HG03442 (cell line): ENCODE measurements around the gene ETV6.
A peak's percentile ranks its signal among the peaks of the same experiment; 100 is the strongest.

Experiments used
- ATAC-seq: cut with Tn5 transposase; IDR thresholded peaks from one replicate; pipeline ENCODE4 v1.9.1; 2021; ENCODE audit warnings: mild to moderate bottlenecking, moderate library complexity; ENCODE audit not compliant: unreplicated experiment

The ETV6 gene

GRCh38 chr12:11642785-11643184 lies 6.7 kb upstream of the ETV6 start:
- ATAC-seq, result no peak

- ATAC-seq, result no peak
Measured at GRCh38 chr12:11645391-11645790, 4.1 kb upstream of the ETV6 start.

DNA sequence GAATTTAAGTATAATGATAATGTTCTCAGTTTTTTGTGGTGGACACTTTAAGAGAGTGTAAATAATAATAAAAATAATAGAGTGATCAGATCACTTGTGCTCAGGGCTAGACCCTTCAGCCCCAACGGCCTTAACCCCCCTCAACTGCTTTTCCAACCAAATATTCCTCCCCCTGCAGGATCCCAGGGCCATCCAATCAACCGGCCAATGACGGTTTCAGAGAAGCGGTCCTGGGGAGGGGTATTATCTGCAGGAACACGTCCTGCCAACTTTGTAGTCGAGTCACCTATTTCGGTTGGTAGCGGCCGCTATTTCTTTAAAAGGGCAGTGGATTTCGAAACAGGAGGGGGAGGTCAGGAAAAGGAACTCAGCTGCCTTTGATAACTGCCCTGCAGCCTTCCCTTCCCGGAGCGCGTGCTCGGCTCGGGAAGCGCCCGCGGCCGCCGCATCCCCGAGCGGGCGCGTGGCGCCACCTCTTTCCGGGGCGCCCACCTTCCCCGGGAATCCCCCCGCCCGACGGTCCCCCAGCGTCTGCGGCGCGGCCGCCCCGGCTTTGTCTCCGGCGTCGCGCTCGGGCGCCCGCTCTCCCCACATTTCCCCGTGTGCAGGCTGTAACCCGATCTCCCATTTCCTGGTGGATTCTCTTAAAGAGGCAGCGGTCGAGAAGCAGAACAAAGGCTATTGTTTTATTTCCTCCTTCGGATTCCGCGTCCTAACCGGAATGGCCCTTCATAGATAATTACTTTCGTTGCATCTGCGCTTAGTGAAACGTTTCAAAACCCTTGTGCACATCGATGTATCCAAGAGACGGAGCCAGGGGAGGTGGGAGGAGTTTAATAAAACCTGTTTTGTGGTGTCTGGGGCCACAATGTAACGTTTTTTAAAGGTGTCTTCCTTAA lies 711 bp upstream of the ETV6 start:
- ATAC-seq, result peak; percentile 34

DNA sequence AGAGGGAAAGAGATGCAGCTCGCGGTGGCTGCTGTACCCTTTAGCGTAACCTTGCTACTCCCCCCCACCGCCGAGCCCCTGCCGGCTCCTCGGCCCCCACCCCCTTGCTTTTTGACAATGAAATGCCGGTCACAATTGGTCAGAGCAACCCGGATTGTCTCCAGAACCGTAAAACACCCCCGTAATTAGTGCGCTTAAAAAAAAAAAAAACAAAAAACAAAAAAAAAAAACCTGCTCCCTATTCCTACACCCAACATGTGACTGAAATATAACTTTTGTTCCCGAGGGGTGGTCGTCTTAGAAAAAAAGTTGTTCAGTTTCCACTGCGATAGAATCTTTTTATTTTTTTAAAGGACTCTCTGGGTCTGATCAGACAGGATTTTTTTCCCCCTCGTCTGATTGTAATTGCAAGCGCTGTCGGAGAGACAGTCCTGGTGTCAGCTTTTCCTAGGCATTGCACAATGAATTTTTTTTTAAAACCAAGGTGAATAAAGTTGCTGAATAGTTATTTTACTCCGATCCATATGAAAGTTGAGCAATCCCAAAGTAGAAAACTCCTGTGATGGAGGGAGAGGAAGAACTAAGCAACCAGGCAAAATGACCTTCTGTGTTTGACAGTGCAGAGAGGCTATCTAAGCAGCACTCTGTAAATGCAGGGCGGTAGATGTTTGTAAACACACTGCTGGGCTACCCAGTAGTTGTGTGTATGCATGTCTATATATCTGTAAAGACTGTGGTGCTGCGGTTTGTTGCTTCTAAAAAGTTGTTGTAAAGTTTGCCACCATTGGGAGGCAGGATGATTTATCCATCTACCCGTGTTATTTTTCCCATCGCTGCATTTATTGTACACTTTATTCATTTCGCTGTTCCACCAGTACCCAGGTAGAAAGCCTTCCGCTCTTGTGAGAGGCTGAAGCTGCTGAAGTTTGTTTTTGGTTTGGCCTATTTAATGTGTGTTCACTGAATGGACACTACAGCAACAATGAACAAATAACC lies 1.1 kb downstream of the ETV6 start:
- ATAC-seq, result no peak

DNA sequence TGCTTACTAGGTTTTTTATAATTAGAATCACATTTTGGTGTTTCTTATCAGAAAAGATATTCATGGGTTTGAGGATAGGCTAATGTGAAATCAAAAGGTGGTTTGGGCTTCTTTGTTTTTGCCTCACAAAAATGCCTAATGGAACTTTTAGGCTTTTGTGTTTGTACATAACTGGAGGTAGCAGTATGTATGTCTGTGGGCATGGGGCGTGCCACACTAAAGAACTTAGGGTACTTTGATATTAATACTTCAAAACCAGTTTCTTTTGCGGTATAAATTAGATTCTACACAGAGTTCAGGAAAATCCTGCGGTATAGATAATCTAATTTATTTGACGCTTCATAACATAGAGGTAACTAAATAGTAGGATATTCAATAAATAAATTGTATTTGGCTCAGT lies 1.9 kb downstream of the ETV6 start:
- ATAC-seq, result no peak

- no peak for ATAC-seq
Measured at GRCh38 chr12:11651785-11652184, 2.3 kb downstream of the ETV6 start.

DNA sequence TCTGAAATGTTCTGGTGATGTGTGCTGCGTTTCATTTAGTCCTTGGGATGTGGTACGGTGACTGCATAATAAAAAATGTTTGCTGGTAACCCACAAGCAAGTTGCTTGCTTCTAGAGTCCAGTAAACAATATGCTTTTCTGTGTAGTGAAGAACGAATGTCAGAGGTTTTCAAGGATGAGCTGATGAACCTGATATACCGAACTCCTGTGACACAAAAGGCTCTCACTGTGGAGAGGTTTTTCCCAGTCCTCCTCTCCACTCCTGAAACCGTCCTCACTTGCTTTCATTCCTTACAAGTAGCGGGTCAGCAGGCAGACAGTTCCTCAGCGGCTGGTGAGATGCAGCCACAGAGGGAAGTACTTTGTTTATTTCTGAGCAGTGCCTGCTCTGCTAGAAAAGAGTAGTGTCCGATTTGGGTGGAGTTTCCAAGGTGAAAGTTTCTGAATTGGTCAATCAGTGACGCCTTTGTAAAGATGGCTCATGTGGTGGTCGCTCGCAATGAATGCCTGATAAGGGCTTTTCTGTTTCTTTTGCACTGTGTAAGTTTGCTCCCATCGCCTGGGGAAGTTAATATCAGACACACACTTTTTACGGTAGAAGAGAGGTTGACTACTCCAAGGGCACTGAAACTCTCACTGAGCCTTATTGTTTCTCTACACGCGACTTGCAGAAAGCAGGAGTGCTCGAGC lies 3.0 kb downstream of the ETV6 start:
- peak; percentile 28 for ATAC-seq

GRCh38 chr12:11653215-11653753 lies 3.8 kb downstream of the ETV6 start:
- ATAC-seq, result peak; percentile 23

DNA sequence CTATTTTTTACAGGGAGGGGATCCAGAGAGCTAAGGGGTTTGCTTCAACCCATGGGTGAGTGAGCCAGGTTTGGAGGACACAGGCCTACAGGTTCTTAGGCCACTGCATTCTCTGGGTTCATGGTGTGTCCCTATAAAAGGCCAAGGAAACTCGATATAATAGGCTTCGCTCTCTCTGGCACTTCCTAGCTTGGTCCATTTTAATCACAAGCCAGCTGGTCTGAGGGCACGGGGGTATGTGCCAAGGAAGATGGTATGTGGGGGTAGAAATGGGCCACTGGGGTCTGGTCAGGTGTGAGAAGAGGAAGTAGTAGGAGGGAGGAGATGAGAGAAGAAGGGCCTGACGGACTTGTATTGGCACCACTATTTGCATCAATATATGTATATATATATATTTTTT lies 4.9 kb downstream of the ETV6 start:
- no peak for ATAC-seq

- no peak for ATAC-seq
Measured at GRCh38 chr12:11654802-11655201, 5.3 kb downstream of the ETV6 start.

- ATAC-seq, result no peak
Measured at GRCh38 chr12:11655842-11656241, 6.4 kb downstream of the ETV6 start.

DNA sequence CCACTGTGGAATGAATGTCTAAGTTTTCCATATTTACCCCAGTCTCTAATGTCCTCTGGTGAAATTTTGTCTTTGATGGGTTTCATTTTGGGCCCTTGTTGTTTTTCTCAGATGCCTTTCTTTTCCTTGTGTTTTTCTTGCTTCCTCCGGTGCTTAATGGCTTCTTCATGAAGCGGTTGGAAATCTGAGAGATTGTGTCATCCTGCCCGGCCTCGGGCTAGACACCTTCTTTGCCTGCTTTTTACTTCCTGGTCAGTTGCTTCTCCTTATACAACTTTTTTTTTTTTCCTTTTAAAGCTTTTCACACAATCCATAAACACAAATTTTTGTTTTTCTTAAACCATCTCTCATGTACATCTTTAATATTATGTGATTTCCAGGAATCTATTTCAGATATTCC lies 7.1 kb downstream of the ETV6 start:
- ATAC-seq, result no peak

DNA sequence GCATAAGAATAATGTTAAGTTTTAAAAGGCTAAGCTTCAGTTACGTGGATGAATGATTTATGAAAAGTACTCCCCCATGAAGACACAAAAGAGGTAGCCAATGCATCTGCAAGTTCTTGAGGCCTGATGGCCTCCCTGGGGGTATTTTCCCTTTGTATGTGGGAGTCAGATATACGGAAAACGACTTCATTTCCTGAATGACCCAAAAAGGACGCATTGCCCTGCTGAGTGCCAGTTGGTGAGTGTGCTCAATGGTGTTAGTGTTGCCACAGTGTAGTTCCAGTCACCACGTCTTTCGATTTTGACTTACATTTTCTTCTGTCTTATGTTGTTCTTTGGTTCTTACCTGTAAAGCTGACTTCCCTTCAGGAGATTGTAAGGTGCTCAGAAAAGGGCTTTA lies 8.0 kb downstream of the ETV6 start:
- ATAC-seq, result no peak

- no peak for ATAC-seq
Measured at GRCh38 chr12:11658791-11659190, 9.3 kb downstream of the ETV6 start.

DNA sequence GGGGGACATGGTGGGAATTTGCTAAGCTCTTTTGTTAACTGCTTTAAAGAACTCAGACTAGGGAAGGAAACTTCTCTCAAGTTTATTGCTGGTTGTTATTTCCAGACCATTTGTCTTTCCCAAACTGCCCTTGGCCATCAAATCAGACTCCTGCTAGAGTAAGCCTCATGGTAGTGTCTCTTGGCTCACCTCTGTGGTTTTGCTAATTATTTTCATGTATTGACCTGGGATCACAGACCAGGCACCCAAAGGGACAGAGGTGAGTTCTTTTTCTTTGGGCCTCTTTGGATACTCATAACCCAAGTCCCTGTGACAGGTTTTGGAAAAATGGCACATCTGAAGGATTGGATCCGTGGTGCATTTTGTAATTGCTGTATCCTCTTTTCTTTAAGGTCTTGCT lies 11.2 kb downstream of the ETV6 start:
- ATAC-seq, result no peak

- no peak for ATAC-seq
Measured at GRCh38 chr12:11661491-11662089, 12.1 kb downstream of the ETV6 start.

DNA sequence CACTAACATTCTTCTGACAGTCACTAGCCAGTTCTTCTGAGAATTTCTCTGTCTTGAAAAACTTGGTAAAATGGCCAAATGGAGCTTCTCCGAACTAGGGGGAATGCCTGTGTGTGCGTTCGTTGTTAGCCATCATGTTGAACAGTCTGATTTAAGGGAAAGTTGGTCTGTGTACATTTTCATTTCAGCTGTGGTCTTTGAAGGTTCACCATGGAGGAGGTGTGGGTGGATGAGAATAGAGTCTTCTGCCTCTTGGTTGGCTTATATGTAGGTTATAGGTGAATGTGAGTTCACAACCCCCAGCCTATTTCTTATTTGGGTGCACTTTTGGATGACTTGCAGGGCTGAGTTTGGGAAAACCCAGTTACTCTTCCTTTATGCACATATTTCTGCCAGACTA lies 12.9 kb downstream of the ETV6 start:
- no peak for ATAC-seq

DNA sequence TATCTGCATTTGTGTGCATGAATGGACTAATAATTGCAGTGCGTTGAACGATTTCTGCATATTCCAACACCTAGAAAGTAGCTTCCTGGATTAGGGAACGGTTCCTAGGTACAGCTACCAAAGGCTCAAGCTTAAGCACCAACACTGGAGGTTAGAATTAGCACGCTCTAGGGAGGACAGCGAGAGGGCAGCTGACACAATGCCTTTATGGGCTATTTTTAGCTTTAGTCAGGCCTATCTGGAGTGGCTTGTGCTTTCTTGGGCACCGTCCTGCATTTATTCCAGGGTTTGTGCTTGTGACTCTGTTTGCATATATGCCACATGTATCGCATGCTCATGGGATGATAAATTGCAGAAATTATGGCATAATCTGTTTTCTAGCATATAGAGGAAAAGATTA lies 13.7 kb downstream of the ETV6 start:
- no peak for ATAC-seq

DNA sequence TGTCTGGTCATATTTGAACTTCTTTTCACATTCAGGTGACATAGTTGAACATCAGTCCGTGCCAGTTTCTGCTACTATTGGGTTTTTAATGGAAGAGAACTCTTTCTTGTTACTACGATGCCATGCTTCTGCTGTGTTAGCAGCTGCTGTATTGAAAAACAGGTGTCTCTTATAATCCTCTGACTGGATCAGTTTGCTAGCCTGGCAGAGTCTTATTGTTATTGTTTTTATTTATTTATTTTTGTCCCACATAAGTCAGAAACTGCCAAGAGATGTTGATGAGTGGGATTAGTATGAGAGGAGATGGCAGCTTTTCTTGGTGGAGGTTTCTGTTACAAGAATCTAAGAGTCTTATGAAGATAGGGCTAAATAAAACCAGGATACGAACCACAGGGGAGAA lies 14.6 kb downstream of the ETV6 start:
- ATAC-seq, result no peak
